Stimulated activated CD8-positive, alpha-beta memory T cell treated with anti-CD3 and anti-CD28 coated beads, Interleukin-15, amount 100 ng/mL, for 48 hours (primary cell): ENCODE results near the gene KIF26A.

Source experiments
- DNase-seq, 2 donors: peaks; one replicate each; pipeline ENCODE4 v3.0.0-alpha.2; 2020; ENCODE audit warnings: low read depth in 2 of 2

The KIF26A gene

DNA sequence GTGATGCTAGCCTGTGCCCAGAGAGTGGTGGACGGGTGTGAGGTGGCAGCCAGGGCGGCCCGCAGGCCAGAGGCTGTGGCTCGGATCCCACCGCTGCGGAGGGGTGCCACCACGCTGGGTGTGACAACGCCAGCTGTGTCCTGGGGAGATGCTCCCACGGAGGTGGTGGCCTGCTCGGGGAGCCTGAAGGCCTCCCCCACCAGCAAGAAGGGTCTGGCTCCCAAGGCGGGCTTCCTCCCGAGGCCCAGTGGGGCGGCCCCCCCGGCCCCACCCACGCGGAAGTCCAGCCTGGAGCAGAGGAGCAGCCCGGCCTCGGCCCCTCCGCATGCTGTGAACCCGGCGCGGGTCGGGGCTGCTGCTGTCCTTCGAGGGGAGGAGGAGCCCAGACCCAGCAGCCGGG, 38.2 kb downstream of the KIF26A start:
- DNase-seq: no peak

DNA sequence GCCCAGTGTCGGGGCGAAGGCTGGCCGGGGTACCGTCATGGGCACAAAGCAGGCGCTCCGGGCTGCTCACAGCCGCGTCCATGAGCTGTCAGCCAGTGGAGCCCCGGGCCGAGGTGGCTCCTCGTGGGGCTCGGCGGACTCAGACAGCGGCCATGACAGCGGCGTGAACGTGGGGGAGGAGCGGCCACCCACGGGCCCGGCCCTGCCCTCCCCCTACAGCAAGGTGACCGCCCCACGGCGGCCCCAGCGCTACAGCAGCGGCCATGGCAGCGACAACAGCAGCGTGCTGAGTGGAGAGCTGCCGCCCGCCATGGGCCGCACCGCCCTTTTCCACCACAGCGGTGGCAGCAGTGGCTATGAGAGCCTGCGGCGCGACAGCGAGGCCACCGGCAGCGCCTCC, 39.0 kb downstream of the KIF26A start:
- no peak for DNase-seq

DNA sequence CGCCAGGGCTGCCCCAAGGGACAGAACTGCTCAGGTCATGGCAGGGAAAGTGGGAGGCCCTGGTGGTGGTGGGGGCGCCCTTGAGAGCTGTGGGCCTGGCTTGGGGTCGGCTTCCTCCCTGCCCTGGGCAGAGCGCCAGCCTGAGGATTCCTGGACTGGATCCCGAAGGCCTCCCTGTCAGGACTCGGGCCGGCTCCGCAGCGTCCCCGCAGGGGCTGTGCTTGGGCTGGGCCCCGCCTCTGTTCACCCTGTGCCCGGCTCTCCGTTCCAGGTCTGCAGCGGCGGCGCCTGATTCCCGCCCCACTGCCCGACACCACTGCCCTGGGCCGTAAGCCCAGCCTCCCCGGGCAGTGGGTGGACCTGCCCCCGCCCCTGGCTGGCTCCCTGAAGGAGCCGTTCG, 39.9 kb downstream of the KIF26A start:
- DNase-seq: no peak

DNA sequence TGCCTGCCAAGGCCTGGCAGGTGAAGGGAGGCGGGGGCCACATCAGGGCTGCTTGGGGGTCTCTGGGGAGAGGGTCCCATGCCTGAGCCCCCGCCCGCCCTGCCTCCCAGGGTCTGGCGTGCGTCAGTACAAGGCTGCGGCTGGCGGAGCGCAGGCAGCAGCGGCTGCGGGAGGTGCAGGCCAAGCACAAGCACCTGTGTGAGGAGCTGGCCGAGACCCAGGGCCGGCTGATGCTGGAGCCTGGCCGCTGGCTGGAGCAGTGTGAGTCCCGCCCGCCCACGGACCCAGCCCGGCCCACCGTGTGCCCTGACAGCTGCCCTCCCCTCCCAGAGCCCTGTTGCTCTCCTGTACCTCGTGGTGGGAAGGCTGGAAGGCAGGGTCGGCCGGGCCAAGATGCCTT, 40.7 kb downstream of the KIF26A start:
- no peak for DNase-seq

DNA sequence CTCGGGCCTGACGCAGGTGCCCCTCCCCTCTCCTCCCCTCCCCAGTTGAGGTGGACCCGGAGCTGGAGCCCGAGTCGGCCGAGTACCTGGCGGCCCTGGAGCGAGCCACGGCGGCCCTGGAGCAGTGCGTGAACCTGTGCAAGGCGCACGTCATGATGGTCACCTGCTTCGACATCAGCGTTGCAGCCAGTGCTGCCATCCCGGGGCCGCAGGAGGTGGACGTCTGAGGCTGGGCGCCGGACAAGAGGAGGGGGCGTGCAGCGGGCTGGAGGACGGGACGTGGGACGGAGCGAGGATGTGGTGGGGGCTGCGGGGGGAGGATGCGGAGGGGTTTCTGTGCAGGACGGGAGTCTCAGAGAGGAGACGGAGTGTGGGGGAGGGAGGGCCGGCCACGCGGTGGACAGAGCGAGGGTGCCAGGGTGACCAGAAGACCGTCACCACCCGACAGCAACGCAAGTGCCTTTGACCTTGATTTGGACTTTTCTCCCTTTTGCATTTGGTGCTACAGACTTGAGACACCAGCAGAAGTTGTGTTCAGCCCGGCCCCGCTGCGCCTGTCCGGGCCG, 41.3 kb downstream of the KIF26A start:
- no peak for DNase-seq

DNA sequence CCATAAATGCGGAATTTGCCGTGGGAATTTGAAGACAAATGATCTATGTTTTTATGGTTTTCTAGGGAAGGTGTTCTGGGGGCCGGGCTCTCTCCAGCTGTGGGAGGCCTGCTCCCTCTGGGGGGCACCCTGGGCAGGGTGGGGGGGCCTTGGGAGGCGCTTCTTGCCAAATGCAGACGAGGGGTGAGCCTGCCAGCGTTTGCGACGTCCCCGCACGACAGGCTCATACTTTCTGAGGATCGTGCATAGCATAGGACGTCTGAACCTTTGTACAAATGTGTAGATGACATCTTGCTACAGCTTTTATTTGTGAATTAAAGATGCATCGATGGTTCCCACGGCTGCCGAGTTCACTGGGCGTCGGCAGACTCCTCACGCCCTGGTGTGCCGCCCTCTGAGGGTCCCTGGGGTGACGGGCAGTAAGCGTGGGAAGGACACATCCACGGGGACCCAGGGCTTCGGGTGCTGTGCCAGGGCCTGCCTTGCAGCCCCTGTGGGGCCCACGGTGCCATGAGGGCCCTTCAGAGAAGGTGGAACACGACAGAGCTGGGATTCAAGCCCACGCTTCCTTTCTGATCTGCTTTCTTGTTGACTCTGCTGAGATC, 42.3 kb downstream of the KIF26A start:
- DNase-seq: no peak

DNA sequence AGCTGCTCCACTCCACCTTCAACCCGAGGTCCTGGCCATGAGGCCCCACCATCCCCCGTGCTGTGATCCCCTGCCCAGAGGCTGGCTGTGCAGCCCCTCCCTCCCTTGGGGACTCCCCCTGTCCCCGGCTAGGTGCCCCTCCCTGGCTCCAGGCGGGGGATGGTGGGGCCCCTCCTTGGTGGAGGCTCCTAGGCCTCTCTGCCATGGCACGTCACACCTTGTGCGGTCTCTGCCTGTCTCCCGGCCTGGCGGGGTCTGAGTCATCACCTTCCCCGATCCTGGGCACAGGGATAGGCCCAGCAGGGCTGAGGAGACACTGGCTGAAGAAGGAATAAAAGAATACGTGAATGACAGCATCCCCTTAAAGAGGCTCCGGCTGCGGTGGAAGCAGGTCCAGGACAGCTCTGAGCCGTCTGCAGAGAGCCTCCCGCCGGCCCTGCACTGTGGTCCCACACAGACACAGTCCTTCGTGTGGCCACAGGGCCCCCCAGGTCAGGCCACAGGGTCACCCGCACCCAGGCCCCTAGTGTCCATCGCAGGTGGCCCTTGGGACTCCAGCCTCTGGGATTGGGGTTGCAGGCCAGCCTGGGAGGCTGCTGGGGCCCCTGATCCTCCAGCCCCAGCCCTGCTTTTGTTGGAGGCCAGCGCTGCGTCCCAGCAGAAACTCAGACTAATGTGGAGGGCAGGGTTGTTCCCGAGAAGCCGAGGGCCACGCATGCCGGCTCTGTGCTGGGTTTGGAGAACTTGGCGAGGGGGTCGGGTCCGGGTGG, 43.6 kb downstream of the KIF26A start:
- DNase-seq: no peak

DNA sequence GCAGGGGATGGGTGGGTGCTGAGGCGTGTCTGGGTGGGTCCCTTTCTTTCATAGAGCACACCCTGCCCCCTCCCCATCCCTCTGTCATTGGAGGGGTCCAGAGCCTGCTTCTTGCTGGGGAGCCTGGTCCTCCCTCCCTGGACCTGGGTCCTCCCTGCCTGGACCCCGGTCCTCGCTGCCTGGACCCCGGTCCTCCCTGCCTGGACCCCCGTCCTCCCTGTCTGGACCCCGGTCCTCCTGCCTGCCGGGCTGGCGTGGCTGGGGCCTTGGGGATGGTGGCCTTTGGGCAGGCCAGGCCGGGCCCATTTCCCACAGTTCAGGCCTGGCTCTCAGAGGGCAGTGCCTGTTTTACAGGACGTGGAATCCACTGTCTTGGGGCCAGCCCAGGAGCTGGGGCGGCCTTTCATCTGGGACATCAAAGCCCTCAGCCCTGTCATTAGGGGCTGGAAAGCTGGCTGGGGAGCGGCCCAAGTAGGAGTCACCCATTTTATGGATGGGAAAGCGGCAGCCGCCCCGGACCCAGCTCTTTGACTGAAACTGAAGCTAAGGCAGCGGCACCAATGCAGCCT, 44.6 kb downstream of the KIF26A start:
- no peak for DNase-seq

DNA sequence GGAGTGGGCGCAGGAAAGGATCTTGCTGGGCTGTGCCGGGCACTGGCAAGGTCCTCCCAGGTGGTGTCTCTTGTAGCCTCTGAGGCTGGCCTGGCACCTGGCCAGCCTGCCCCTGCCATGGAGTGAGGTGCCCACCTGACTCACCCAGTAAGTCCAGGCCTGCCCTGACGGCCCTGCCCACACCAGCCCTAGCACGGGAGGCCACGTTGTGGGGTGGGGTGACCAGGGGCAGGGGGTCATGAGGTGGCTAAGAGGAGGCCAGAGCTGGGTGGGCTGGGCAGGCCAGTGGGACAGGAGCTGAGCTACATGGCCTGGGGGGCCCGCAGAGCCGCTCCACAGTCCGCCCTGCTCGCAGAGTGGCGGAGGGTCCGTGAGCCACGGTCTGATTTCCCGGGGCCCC, 45.4 kb downstream of the KIF26A start:
- no peak for DNase-seq

DNA sequence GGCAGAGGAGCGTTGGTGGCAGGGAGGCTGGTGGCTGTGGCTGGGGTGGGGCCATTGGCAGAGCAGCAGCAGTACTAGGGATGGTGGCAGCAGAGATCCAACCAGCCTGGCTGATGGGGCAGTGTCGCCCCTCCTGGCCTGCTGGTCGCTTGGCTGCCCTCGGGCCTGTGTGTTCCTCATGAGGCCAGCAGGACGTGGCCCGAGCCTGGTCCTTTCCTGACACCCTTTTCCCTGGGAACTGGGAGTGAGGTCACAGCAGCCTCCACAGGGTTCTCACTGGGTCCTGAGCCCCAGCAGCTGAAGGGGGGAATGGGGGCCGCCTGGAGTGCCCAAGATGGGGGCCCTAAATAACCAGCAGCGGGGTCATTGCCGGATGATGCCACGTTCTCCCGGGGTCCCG, 46.1 kb downstream of the KIF26A start:
- no peak for DNase-seq

DNA sequence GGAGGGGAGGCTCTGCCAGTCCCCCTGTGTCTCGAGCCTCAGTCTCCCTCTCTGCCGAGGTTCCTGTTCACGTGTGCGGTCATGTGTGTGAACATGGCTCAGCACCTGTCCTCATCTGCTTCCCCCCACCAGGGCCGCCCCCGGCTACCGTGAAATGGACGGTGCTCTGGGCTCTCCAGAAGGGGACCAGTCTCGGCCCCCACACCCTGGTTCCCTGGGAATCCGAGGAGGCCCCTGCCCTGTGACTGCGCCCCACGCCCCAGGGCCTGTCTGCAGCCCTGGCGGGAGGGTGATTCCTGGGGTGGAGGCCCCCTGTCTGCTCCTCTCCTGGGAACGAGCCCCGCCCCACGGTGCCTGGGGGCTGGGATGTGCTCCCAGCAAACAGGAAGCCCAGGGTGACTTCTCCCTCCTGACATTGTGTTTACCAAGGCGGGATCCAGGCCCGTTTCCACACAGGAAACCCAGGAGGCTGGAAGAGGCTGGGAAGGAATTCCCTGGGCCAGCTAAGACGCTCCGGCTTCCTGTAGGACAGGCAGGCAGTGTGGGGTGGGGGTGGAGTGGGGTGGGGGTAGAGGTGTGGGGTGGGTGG, 46.6 kb downstream of the KIF26A start:
- DNase-seq: no peak

DNA sequence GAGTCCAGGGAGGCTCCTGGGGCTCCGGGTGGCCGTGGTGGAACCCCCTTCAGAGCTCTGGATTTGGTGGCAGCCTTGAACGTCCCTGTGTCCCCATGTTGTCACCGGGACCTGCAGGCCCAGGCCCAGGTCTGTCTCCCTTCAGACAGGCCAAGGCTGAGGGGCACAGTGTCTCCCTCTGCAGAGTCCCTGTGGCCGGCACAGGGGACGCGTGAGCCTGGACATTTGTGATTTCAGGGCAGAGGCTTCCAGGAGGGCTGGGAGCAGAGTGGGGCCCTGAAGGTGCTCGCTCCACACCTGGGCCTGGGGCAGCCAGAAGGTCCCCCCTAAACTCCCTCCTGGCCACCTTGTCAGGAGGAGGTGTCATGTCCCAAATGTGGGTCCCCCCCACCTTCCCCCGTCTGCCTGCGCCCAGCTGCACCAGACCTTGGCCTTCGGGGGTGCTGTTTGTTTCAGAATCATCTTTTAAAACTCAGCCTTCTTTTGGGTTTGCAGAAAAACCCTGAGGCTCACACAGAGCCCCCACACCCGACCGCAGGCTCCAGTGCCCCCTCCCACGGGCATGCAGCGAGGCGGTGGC, 47.6 kb downstream of the KIF26A start:
- no peak for DNase-seq

DNA sequence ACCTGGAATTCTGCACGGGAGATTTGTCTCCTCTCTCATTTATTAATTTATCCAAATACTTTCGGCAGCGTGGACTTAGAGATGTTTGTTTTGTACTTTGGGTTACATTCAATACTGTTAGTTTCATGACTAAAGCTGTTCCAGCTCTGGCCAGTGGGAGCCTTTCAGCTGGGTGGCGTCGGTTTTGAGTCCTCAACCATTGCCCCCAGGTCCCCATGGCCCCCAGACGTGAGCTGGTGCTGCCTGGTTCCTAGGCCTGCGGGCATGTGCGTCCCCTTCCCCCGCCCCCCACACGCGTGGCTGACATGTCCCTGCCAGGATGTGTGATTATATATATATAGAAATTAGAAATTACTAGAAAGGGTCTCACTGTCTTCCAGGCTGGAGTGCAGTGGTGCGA, 48.2 kb downstream of the KIF26A start:
- no peak for DNase-seq

DNA sequence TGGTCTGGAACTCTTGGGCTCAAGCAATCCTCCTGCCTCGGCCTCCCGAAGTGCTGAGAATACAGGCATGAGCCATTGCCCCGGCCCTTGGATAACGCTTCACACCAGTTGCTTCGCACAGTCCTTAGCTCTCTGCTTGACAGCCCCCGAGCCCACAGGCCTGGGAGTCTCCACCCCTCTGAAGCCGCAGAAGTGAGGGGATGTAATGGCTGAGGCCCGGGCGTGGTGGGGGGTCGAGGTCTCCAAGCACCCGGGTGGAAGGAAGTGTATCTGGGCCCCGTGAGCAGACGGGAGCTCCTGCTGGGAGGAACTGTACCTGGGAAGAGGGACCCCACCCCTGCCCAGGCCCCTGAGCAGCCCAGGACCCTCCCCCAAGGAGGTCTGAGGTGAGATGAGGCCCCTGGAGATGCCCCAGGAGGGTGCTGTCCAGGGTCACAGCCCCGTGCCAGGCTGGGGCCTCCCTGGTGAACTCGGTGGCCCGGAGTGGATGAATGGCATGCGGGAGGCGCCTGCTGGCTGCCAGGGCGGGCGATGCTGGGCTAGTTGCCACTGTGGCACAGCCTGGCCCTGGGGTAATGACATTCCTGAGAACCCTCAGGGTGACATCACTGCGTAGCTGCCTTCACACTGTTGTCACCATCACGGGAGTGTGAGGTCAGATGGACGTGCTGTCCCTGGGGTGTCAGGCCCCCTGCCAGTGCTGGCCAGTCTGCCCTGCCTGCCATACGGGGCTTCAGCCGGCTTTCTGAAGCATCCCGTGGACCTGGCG, 48.9 kb downstream of the KIF26A start:
- DNase-seq: no peak

DNA sequence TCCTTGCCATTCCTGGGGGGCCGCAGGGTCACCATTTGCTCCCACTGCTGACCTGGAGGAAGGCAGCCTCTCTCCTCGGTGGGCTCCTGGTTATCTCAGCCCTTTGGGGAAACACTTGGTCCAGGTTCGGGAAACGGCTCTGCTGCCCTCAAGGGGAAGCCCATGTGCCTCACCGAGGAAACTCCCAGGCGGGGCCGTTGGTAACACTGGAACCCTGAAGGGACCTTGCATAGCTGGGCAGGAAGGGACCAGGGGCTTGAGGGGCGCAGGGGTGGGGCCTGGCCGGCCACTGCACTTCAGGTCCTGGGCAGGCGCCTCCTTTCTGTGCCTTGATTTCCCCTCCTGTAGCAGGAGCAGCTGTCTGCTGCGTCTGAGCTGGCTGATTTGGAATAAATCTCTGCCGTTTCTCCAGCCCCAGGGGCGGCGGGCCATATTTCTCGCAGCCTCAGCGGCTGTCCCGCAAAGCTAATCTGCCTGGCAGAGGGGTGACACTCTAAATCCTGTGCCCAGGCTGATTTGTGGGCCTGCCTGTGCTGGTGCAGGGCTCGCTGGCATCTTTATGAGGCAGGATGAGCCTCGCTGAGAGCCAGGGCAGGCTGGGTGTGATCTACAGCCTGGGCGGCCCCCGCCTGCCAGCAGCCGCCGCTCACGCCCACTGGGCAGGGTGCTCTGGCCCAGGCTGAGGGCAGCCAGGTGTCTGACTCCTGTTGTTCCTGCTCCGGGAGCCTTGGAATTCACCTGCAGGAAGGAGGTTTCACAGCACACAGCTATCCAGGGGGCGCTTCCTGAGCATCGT, 49.7 kb downstream of the KIF26A start:
- DNase-seq: no peak

DNA sequence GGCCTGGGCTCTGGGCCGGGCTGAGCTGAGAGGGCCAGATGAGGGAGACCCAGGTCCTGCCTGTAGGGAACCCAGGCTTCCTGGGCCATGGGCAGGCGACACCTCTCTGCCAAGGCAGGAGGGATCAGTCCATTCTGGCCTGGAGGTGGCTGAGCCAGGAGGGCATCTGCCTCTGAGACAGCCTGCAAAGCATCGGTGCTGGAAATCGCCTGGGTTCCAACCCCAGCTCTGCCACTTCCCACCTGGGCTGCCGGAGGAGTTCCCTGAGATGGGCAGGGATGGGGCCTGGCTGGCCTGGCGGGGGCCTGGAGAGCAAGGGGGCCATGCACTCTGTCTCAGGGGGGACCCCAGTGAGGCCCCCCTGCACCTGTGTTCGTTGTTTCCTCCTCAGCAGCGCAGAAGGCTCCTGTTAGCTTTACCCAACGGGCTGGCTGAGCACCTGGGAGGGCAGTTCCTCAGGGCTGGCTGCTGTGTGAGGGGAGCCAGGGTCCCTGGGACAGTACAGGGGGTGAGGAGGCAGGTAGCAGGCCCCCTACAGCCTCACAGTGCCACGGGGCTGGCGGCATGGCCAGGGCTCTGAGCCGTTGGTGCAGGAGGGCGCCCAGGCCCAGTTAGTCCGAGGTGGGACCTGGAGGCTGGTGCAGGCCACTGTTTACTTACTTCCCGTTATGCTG, 50.5 kb downstream of the KIF26A start:
- DNase-seq: no peak

DNA sequence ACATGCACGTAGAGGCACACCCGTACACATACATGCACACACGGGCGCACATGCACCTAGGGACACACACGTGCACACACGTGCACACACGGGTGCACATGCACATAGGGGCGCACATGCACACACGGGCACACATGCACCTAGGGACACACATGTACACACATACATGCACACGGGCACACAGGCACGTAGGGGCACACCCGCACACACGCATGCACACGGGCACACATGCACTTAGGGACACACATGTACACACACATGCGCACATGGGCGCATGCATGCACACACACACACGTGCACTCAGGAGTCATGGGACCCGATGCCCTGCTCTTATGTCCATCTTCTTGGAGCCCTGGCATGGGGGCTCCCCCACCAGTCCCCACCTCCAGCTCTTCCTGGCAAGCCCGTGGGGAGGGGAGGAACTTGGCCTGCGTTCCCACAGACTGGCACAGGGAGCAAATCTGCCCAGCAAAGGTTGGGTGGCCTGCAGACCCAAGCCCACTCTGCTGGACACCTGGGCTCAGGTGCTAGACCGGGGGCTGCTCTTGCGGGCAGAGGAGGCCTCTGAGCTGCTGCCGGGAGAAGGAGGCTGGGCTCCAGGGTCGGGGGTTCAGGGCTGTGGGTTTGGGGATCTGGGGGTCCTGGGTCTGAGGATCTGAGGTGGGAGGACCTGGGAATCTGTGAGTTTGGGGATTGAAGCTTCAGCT, 51.4 kb downstream of the KIF26A start:
- DNase-seq: no peak

DNA sequence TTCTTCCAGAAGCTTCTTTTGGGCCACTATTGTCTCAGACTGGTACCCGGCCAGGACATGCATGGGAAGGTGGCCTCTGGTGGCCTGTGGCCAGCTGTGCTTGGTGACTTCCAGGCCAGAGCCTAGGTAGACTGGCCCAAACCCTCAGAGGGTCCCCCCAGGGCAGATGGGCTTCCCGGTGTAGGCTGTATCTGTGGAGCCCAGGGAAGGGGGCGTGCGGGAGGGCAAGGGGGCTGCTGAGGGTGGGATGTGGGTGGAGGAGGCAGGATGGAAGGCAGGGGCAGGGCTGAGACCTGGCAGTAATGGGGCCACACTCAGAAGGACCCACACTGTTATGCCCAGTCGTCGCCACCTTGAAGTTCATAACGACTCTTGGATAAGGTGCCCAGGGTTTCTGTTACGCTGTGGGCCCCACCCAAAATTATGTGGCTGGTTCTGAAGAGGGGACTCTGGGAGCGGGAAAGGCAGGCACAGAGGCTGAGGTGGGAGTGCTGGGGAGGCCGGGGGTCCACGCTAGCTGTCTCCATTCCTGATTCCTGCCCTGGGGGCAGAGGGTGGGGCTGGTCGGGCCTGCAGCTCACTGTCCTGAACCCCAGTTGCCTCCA, 52.1 kb downstream of the KIF26A start:
- DNase-seq: no peak

DNA sequence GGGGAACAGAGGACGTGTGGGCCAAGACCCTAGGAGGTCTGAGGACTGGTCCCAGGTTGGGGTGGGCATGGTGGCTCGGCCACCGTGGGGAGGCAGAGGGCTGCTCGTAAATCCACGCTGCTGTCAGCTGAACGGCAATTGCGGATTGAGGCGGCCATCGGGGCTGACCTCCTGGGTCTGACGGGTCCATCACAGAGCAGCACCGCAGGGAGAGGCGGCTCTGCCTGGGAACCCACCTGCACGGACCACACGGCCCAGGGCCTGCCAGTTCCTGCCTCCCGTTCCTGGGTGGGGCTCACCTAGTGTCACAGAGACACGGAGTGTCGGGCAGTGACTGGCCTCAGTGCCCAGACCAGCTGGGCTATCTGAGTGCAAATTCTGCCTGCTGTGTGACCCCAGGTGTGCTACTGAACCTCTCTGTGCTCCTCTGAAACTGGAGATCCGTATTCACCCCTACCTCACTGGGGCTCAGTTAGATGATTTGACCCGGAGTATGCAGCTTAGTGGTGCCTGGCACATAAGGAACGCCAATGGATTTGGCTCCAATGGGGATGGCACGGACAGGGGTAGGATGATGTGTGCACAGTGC, 53.1 kb downstream of the KIF26A start:
- no peak for DNase-seq
